GM18858 (cell line): ENCODE results near the gene PKHD1.
A peak's percentile ranks its signal among the peaks of the same experiment; 100 is the strongest.

ENCODE experiments used
- ATAC-seq: cut with Tn5 transposase; IDR thresholded peaks from one replicate; pipeline ENCODE4 v1.9.1; 2021; ENCODE audit not compliant: unreplicated experiment

Gene PKHD1

GRCh38 chr6:52108128-52108527 is 20.7 kb upstream of the PKHD1 start:
- no peak for ATAC-seq

DNA sequence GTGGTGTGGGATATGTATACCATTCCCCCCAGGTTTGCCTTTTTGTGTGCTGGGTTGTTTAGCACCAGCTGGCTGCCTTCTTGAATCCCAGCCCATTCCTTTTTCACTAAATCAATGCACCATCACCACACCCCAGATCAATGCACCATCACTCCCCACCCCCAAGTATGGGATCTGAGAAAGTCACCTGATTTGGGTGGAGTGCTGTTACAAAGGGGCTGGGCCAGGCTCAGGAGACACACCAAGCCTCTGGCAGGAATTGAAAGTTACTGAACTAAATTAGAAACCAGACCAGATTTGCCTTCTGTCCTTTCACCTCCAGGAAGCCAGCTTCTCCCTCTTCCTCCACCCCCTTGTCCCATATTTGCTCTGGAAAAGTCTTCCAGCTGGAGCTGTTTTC is 19.6 kb upstream of the PKHD1 start:
- no peak for ATAC-seq

DNA sequence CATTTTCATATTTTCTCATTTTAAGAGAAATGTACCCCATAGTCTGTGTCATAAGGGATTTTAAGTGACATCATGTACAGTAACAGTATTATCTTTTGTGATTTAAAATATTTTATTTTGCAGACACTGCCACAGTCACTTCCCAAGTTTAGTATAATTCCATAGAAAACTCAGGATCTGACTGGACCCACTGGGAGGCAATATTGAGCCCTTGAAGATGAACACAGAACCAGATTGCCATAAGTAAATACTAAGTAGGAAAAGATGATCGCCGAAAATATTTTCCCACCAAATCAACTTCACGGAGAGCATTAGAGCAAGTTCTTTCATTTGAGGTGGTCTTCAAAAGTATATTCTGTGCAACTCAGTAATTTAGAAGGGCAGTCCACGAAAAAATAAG is 17.6 kb upstream of the PKHD1 start:
- ATAC-seq = no peak

- ATAC-seq = no peak
Observed at GRCh38 chr6:52103623-52104022, 16.2 kb upstream of the PKHD1 start.

GRCh38 chr6:52102405-52102804 is 15.0 kb upstream of the PKHD1 start:
- ATAC-seq = no peak

GRCh38 chr6:52098721-52099120 is 11.3 kb upstream of the PKHD1 start:
- ATAC-seq = no peak

DNA sequence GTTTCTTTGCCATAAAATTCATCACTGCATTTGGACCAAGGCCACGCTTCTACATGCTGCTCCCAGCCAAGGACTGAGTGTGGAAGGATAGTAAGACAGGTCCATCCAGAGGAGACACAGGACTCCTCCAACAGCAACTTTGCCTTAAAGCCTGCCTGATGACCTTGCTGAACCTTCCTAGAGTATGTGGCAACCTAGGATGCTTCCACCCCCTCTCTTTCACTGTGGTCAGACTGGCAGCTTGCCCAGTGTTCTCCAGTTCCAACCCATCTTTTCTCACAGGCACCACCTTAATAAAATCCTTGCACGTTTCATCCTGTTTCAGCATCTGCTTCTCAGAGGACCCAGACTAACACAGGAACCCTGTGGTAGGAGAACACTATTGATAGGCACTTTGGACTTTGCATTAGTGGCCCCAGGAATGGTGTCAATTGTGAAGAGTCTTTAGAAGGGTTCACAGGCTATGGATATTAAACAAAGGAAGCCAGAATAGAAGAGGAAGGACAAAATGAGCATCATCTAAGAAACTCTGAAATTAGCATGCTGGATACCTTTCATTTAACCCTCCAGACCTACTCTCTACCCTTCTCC is 2.4 kb upstream of the PKHD1 start:
- no peak for ATAC-seq

GRCh38 chr6:52086741-52087140 is 672 bp downstream of the PKHD1 start:
- ATAC-seq = no peak

GRCh38 chr6:52081237-52081636 is 6.2 kb downstream of the PKHD1 start:
- ATAC-seq = no peak

- ATAC-seq = no peak
Observed at GRCh38 chr6:52077961-52078625, 9.3 kb downstream of the PKHD1 start.

DNA sequence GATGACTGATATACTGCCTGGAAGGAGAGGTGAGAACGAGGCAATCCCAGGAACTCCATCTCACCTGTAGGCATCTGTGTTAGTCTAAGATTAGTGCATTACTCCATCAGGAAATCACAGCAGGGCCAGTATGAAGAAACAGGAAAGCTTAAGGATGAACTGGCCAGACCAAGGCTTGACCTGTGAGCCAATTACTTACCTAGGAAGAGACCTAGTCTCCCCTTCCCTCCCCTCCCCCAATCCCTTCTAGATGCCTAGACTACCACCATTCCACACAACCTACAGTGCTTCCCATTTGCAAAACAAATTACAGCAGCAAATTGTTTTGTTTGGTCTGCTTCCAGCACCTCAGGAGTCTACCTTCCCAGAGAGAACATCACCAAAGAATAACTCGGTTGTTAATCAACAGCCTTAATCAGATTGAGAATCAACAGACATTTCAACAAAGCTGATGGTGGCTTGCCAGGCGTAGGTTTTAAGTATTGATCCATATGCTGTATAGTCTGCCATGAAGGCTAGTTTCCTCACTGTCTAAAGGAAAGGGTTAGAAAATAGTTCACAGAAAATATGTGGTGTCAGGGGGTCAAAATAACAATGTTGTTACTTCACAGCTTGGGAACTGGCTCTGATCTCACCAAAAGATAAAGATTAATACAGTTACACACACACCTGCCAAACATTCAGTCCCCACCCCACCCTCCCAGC is 10.1 kb downstream of the PKHD1 start:
- ATAC-seq = no peak

DNA sequence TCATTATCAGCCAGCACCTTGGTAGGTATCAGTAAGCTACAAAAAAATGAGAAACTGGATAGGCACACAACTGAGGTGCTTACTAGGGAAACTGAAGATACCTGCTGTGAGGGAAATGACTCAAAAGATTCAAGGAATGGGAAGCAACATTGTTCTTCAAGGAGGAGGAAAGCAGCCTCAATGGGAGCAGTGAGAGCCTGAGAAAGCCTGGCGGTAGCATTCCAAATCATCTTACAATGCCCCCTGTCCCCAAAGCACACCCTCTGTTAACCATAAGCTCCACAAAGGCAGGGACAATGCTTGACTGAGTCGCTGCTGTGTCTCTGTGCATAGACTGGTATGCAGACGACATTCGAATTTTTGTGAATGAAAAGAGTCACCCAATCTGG is 10.6 kb downstream of the PKHD1 start:
- no peak for ATAC-seq

DNA sequence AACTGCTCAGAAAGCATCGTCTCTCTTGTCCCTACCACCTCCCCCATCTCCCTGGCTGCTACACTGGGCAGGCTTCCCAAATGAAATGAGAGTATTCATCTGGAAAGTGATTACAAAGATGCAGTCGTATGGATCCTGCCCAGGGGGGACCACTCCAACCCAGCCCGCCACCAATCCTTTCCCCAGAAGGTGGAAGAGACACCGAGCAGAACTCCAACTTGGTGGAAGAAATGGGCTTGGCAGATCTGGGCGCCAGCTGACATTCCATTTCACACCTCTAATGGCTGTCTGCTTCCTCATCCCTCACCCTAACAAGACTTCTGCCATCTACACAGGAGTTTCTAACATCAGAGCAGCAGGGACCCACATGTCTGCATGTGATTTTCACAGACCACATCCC is 12.7 kb downstream of the PKHD1 start:
- no peak for ATAC-seq

- ATAC-seq = no peak
Observed at GRCh38 chr6:52074155-52074554, 13.3 kb downstream of the PKHD1 start.

DNA sequence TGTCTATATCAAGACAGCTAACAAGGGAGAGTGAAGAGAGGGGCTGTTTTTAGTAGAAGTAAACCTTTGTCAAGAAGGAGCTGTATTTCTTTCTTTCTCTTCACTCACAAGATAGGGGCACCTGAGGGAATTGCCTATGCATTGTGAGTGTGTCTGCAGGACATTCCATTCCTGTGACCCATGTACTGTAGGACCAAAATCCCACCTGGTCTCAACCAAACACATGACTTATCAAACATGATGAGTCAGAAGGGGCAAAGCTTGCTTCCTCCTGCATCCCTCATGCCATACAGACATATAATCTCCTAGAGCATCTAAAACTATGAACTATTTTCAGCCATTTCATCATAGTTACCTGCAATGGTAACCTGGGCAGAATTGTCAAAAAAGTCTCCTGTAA is 21.8 kb downstream of the PKHD1 start:
- ATAC-seq = no peak

GRCh38 chr6:52063584-52064344 is 23.6 kb downstream of the PKHD1 start:
- ATAC-seq = peak; percentile 96

DNA sequence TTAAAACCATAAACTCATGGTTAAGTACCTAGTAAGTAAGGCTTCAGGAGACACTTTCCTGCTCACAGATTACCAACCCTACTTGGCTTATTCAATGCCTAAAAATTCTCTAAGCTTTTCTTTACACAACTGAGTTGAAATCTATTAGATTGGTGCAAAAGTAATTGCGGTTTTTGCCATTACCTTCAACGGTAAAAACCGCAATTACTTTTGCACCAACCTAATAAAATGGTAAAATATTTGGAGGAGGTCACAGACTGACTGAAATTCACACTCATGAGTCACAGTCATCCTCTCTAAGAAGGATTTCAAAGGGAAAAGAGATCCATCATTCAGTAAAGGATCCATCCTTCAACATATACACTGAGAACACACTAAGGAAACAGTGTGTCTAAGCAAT is 25.9 kb downstream of the PKHD1 start:
- ATAC-seq = no peak

- no peak for ATAC-seq
Observed at GRCh38 chr6:52059821-52060220, 27.6 kb downstream of the PKHD1 start.

DNA sequence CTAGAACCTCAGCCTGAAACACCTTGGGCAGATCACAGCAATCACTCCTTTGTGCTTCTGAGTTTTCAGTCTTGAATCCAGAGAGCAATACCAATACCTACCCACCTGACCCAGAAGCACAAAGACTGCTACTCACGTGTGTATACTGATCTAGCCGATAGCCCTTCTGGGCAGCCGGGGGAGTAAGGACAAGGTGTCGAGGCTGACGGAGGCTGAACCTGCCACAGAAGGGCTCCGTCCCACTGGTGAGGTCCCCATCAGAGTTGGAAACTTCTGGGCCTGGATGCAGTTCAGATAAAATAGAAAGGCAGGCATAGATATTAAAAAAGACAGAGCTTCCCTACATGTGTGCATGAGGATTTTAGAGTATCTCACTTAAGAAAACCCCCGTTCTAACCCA is 32.0 kb downstream of the PKHD1 start:
- ATAC-seq = no peak

DNA sequence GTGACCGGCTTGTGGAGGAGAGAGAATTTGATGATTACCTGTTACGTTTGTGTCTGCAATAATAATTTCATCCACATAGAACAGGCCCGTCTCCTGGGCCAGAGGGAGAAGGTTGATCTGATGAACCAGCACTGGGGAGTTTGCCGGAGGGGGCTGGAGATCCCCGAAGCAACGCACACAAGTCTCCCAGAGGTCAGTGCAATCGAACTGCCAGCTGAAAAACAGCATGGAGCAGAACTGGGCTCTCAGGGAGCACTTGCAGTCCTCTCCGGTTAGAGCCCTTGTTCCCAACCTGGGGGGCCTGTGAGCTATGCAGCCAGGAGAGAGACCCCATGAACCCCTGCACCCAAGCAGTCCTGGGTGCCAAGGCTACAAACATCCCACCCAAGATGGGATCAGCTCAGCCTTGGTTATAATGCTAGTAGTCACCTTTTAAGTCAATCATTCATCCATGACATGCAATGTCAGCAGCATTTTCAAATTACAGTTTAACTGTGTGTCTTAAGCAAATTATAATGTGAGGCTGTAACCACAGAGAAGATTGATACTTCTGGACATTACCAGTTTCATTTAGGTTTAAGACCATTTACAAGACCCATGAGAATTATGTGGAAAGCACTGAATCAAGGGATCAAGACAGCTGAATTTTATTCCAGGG is 34.2 kb downstream of the PKHD1 start:
- no peak for ATAC-seq

DNA sequence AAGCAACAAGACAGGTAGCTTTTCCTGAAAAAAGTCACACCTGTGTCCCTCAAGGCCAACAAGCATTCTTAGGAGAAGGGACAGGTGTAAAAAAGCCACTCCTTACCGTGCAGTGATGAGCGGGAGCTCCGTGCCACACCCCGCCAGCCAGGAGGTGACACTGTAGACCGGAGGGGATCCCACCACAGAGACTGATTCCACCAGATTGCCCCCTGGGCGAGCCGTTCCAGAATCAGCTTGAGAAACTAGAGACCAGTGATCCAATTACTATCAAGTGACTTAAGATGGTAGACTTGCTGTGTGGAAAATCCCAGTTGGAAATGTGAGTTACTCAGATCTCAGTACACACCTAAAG is 37.4 kb downstream of the PKHD1 start:
- no peak for ATAC-seq
